Sigmoid colon (tissue), 7 donors: Measurements from ENCODE around the gene ADCY5. TPM values are rescaled to one million over a fixed set of nuclear protein-coding genes. Genes with fewer than 3 reads are reported as not detected.

Source experiments
- DNase-seq: peaks from one replicate; pipeline ENCODE4 v3.0.0-alpha.2; 2019
- H3K27ac ChIP-seq, 4 donors: fragments of 200-600 bp; sonication (generic); one replicate each; pipeline ENCODE4 v1.5.1; 2016 to 2019; ENCODE audit warnings: mild to moderate bottlenecking in 1 of 4
- H3K27me3 ChIP-seq, 3 donors: fragments of 200-600 bp; sonication (generic); one replicate each; pipeline ENCODE4 v1.5.1; 2019; ENCODE audit warnings: mild to moderate bottlenecking in 1 of 3
- H3K36me3 ChIP-seq, 4 donors: fragments of 200-600 bp; sonication (generic); one replicate each; pipeline ENCODE4 v1.5.1; 2016 to 2019
- H3K4me1 ChIP-seq, 4 donors: fragments of 200-600 bp; sonication (generic); one replicate each; pipeline ENCODE4 v1.5.1; 2017 to 2019
- H3K4me3 ChIP-seq, 4 donors: fragments of 200-600 bp; sonication (generic); one replicate each; pipeline ENCODE4 v1.5.1; 2017 to 2019; ENCODE audit warnings: mild to moderate bottlenecking in 2 of 4, moderate library complexity in 1 of 4
- H3K9me3 ChIP-seq, 4 donors: fragments of 200-600 bp in 3 of 4; sonication (generic) in 3 of 4; one replicate each; pipeline versions ENCODE4 v1.5.1 to v1.6.1; 2013 to 2019
- EP300 ChIP-seq, 4 donors: sonication (generic); formaldehyde crosslinking; IDR thresholded peaks; one replicate each; pipeline ENCODE4 v1.6.1; 2017; ENCODE audit warnings: antibody characterized with exemption in 4 of 4
- POLR2A ChIP-seq, 2 donors: fragments of 450-650 bp; IDR thresholded peaks; one replicate each; pipeline ENCODE4 v1.6.1; 2016; ENCODE audit warnings: antibody characterized with exemption in 2 of 2, mild to moderate bottlenecking in 2 of 2, moderate library complexity in 2 of 2
- POLR2AphosphoS5 ChIP-seq, 4 donors: sonication (generic); formaldehyde crosslinking; IDR thresholded peaks; one replicate each; pipeline ENCODE4 v1.6.1; 2017; ENCODE audit warnings: antibody characterized with exemption in 4 of 4
- WGBS, 2 donors: extraction: QIAGEN DNeasy Blood & Tissue Kit; methylation state at CpG; one replicate each; pipeline ENCODE4 v1.1.7; 2013; 5-methylcytosine and 5-hydroxymethylcytosine counted together
- intact Hi-C: fragments of 100-400 bp; cut with DNase I; formaldehyde crosslinking; loops from one replicate; pipeline ENCODE4 v1.15.1; 2023
- polyA plus RNA-seq, 3 donors: library from polyadenylated mRNA; stranded (reverse); fragments of 200-250 nt; gene quantifications; one replicate each; pipeline ENCODE4 v1.2.3, GENCODE V29; 2013
- total RNA-seq, 4 donors: library from RNA; depleted of rRNA; stranded (reverse); fragments of >200 nt; gene quantifications; one replicate each; pipeline ENCODE4 v1.1.0, GENCODE V29; 2016
- TF ChIP-seq, protein P1 (sequence below), 4 experiments: fragments of 450-650 bp in 3 of 4; fragments of 200-600 bp in 1 of 4; IDR thresholded peaks; one replicate each; pipeline ENCODE4 v1.5.1; 2016 to 2019; ENCODE audit warnings: antibody characterized with exemption in 4 of 4, mild to moderate bottlenecking in 3 of 4, moderate library complexity in 2 of 4
- donor health status: healthy with polysubstance abuse.
- donor health status: Bipolar disorder and iron deficiency.
- donor health status: healthy.

Gene ADCY5
- total and polyA plus RNA-seq, 7 donors = 1.4 to 84.4 (median 39.5) TPM

- no peaks in the 10 kb centered on the region for H3K9me3 ChIP-seq
- DNase-seq = no peak
- intact Hi-C loops = no loop called here
- 82 to 93% methylated on average over 6 of the region's 6 CpGs for WGBS, 2 donors
- H3K4me3 ChIP-seq = no peak overlapping the region
- no peaks in the 10 kb centered on the region for H3K4me1 ChIP-seq
- H3K36me3 ChIP-seq = peaks cover 0 to 14% (median 3%) of the 10 kb centered on the region in 4 donors
- H3K27ac ChIP-seq = no peak overlapping the region
- no peaks in the 10 kb centered on the region for H3K27me3 ChIP-seq
- TF ChIP-seq EP300 (IDR thresholded peaks at IDR 0.05) = no peak
- no peak for TF ChIP-seq POLR2A (IDR thresholded peaks at IDR 0.05)
- TF ChIP-seq POLR2AphosphoS5 (IDR thresholded peaks at IDR 0.05) = peak in 1 of 4 donors; percentile 3
- TF ChIP-seq, protein P1, sequence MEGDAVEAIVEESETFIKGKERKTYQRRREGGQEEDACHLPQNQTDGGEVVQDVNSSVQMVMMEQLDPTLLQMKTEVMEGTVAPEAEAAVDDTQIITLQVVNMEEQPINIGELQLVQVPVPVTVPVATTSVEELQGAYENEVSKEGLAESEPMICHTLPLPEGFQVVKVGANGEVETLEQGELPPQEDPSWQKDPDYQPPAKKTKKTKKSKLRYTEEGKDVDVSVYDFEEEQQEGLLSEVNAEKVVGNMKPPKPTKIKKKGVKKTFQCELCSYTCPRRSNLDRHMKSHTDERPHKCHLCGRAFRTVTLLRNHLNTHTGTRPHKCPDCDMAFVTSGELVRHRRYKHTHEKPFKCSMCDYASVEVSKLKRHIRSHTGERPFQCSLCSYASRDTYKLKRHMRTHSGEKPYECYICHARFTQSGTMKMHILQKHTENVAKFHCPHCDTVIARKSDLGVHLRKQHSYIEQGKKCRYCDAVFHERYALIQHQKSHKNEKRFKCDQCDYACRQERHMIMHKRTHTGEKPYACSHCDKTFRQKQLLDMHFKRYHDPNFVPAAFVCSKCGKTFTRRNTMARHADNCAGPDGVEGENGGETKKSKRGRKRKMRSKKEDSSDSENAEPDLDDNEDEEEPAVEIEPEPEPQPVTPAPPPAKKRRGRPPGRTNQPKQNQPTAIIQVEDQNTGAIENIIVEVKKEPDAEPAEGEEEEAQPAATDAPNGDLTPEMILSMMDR (IDR thresholded peaks at IDR 0.05) = no peak
These were observed 171.8 kb downstream of the ADCY5 start for GRCh38 chr3:123277106-123277505.

DNA sequence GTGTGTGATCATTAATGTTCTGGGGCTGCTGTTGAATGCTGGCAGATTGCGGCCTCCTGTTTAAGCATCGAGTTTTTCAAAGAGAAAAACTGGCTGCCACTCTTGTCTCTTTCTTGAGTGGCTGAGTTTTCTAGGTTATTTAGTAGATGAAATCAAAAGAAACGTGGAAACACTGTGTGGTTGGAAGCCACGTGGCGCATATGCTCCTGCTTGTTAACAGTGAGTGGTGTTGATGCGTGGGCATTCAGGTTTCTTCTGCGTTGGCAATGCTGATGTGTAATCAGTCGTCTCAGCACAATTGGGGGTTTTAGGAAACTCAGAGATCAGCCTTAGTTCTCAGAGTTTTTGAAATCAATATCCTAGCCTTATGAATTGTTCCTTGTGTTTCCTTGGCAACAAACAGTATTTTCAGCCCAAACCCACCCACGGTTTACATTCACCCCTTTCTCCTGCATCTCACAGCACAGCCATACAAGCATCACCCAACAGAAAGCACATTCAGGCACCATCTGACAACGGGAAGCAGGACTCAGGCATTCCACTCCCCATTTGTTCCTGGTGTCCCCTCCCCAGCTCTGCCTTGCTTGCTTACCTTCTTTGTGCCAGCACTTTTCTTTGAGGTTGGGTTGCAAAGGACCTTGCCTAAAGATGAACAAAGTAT lies 172.4 kb downstream of the ADCY5 start:
- TF ChIP-seq, protein P1 (IDR thresholded peaks at IDR 0.05) = no peak
- TF ChIP-seq POLR2AphosphoS5 (IDR thresholded peaks at IDR 0.05) = no peak
- TF ChIP-seq POLR2A (IDR thresholded peaks at IDR 0.05) = no peak
- TF ChIP-seq EP300 (IDR thresholded peaks at IDR 0.05) = no peak
- H3K4me1 ChIP-seq = no peaks in the 10 kb centered on the region
- peaks cover 0 to 13% (median 3%) of the 10 kb centered on the region in 4 donors for H3K36me3 ChIP-seq
- H3K9me3 ChIP-seq = no peaks in the 10 kb centered on the region
- H3K27ac ChIP-seq = no peak overlapping the region
- 86 to 87% methylated on average over 10 of the region's 10 CpGs for WGBS, 2 donors
- intact Hi-C loops = no loop called here
- H3K4me3 ChIP-seq = no peak overlapping the region
- no peaks in the 10 kb centered on the region for H3K27me3 ChIP-seq
- no peak for DNase-seq

- intact Hi-C loops = no loop called here
- 76 to 77% methylated on average over 3 of the region's 3 CpGs for WGBS, 2 donors
- no peak for DNase-seq
- Histone ChIP-seq H3K9me3 (no peaks in the 10 kb centered on the region), H3K36me3 (peaks cover 0 to 7% (median under 1%) of the 10 kb centered on the region in 4 donors), H3K4me1 (no peaks in the 10 kb centered on the region), H3K27me3 (no peaks in the 10 kb centered on the region), H3K4me3 (no peak overlapping the region), H3K27ac (no peak overlapping the region)
- TF ChIP-seq, protein P1 (IDR thresholded peaks at IDR 0.05) = no peak
- TF ChIP-seq POLR2AphosphoS5 (IDR thresholded peaks at IDR 0.05) = peak in 1 of 4 donors; percentile 13
These were observed 173.2 kb downstream of the ADCY5 start for GRCh38 chr3:123275691-123276090.

GRCh38 chr3:123272547-123272946 lies 176.3 kb downstream of the ADCY5 start:
- H3K9me3 ChIP-seq = no peaks in the 10 kb centered on the region
- intact Hi-C loops = no loop called here
- no peak overlapping the region for H3K4me3 ChIP-seq
- H3K27me3 ChIP-seq = no peaks in the 10 kb centered on the region
- H3K4me1 ChIP-seq = no peaks in the 10 kb centered on the region
- TF ChIP-seq POLR2A (IDR thresholded peaks at IDR 0.05) = no peak
- no peak for TF ChIP-seq POLR2AphosphoS5 (IDR thresholded peaks at IDR 0.05)
- TF ChIP-seq EP300 (IDR thresholded peaks at IDR 0.05) = no peak
- TF ChIP-seq, protein P1 (IDR thresholded peaks at IDR 0.05) = no peak
- peaks cover 0 to 19% (median 0%) of the 10 kb centered on the region in 4 donors for H3K36me3 ChIP-seq
- no peak overlapping the region for H3K27ac ChIP-seq
- WGBS, 2 donors = 97 to 98% methylated on average over 2 of the region's 2 CpGs
- DNase-seq = no peak
